Measurements from ENCODE around the gene TCF4.

TCF4 gene

DNA sequence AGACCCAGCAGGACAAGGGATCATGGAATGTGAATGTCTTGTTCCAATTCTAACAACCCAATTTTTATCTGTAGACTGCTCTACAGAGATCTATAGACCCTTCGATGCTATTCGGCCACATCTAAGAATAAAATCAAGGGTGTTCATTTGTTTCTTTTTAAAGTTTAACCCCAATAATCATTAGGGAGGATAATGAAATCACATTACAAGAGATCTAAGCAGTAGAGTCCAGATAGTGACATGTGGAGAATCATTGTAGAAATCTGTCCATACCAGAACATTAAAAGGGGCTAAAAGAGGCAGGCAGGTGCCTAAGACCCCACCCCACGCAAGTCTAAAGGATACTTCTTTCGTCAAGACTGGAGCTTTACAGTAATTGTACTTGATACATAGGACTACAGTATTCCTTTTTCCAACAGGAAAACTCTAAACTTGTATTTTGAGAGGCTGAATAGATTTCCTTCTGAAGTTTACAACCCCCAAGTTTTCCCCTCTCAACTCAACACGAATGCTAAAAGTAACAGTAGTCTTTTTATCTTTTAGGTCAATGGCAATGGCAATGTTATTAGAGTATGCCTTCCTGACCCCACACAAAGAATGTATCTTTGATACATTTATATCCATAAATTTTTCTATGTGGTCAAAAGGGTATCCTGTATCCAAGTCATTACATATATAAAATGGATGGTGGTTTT, 183.7 kb downstream of the TCF4 start:
- no peak for DNase-seq

DNA sequence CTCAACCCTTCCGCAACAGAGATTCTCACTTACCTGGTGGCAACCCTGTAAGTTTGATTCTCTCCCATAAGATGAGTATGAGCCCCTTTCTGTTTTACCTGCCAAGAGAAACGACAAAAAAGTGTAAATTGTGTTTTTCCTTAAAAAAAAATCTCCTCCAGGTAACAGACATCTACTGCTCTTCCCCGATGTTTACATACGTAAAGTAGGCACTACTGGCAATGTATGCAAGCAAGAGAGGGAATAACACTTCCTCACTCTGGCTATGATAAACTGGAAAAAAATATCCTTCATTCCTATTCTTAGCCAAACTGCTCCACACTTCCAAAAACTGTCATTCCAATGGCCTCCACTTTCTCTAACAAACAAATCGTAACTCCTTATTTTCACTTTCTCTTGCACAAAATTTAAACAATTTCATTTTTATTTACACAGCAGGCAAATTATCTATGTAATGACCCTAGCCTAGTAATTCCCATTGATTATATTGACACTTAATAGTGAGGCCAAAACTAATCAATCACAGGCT, 184.5 kb downstream of the TCF4 start:
- no peak for DNase-seq

DNA sequence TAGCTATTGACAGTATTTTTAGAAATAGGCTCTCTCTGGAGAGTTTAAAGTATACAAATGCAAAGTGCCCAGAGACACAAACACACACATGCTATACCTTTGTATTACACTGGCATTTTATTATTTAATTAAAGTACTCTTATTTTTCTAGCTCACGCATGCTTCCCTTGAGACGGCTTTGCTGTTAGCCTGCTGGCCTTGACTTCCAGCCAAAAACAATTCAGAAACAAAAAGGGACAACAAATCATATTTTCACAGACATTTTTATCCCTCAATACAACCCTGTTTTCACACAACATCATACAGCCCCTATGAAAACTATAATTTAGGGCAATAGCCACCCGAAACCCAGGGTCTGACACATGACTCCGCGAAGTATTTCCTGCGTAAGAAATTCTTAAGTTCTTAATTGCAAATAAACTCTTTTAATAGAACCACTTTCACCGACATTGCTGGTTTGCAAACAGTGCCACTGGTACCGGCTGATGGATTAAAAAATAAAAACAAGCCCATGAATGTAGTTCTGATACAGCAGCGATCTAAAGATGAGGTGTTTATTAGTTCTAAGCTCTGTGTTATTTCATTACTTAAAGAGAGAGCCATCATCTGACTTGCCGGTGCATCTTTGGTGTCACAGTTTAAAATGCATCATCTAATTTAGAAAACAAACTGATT, 185.1 kb downstream of the TCF4 start:
- DNase-seq = no peak

DNA sequence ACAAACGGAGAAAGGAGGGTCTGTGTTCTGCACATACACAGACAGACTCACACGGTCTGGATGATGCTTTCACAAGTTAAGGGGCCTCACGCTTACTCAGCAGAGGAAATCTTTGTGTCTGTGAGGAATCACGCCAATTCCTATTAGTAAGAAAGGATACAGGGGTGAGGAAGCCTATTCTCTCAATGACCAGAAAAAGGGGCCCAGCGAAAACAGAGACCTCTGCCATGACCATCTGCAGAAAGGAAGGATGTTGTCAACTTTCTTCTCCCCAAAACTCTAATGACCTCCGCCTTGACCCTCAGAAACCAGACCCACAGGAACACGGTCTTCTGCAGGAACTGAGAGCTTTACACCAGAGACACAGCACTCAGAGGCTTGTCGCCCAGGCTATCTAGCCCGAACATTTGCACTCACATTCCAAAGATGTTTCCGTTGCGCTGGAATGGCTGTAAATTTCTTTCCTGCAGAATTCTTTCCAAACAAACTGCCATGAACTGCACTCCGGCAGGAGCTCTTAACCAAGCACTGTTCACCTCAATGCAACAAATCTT, 186.3 kb downstream of the TCF4 start:
- no peak for DNase-seq

DNA sequence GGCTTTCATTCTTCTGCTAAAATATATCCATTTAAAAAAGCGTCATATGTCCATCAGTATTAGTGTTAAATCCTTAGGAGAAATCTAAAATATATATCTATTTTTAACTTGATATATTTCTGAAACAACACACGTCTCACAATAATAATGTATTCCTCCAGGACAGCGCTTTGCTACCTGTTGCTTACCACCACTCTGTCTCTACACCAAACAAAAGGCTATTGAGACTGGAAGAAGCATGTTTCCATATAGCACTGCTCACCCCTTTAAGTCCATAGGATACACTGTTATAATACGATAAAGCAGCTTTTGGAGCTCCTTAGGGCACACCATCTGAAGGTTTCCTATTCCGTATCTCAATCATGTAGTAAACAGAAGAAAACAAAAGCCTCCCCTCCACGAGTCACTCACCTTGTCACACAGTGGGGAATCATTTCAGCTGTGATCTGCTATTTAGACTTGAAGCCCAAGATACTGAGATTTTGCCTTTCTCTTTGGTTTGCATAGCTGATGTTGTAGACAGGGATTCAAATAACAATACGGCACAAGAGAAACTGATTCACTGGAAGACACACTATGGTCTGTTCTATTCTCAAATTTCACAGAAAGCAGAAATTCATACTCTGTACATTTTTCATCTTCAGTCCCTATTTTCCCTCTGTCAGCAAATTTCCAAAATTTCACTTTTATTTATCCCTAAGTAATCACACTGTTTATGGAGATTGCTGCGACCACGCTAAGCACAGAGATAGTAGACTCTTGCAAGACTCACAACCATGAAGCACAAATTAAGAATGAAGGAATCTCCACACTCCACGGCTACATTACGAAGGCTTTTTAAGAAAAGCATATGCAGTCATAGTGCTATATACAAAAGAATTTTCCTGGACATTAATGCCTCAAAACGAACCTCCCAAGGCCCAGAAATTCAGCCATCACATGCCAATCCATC, 187.1 kb downstream of the TCF4 start:
- no peak for DNase-seq

DNA sequence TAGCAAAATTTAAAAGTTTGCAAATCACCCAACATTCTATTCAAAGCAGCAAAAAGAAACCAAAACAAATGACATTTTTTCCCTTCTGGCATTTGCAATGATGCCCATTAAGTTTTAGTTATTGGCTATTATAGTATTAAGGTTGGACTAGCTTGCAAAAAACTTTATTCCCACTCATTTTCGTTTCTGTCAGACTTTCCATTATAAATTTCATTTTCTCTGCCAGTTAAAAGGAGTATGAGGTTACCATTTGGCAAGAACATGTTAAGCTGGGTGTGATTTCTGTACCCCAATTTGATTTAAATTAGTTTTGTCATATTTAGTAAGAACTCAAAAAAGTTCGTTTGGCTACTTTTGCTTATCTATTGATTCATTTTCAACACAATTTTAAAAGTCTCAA, 187.9 kb downstream of the TCF4 start:
- DNase-seq = no peak

DNA sequence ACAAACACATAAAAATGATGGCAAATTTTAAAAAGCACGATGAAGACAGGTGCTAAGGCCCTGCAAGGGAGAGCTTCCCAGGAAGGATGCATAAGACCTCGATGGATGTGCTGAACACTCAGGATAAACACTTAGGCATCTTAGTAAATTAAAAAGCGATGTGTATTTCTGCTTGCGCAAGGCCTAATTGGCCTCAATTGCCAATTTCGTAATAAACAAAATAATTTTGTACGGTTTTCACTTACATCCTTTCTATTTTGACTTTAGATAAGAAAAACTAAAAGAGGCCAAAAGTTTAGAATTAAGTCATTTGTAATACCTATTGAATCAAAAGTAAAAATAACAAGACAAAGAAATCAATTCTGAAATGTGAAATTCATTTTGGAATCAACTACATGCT, 189.1 kb downstream of the TCF4 start:
- no peak for DNase-seq

DNA sequence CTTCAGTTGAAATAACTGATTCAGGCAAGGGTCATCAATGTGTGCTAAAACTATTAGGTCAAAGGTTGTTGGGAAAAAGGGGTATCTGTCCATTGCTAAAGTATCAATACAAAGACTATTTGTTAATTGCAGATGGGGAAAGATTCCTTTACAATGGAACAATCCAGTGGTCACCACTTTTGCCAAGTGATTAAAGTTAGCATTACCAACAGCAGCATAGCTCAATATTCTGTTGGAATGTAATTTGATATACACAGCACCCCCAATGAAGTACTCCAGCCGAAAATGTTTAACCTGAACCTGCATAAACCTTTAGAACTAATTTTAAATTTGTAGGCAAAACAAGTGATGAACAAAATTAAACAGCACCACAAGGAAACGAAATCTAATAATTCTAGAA, 191.0 kb downstream of the TCF4 start:
- no peak for DNase-seq

DNA sequence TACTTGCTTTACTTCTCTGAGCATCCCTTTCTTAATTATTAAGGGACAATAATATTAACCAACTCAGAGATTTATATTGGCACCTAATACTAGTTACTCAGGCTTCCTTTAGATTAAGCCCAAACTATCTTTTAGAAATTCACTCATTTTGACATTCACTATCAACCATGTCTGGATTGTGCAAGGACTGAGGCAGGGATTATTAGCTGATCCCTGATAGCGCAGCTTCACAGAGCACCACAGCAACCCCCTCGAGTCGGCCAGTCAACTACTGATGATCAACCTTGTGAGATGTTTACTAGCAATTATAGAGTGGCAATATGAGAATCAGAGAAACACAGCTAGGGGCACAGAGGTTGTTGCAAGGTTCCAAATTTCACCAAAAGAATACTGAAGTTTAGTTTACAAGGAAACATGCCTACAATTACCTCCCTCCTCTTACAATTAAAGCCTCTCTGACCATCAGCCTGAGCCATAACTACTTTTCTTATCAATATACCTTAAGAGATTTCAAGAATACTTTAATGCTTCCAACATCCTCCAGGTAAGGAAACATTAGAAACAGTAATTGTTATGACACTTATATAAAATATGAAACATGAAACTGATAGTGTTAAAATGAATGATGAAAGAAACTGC, 191.6 kb downstream of the TCF4 start:
- no peak for DNase-seq

DNA sequence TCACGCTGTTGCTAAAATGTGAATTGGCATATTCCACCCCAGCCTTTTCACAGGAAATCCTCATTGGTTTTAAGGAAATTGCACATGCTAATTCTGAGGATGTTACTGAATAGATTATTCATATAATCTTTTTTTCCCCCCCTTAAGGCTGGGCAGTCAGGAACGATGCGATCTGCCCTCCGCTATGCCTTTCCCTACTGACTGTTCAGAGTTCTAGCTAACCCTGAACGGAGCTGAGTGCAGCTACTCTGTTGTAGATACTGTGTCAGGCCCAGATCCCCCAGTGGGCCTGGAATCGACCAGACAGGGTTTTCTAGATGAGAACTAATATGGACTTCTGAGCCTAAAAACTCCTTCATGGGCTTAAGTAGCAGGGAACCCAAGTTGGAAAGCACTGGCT, 192.2 kb downstream of the TCF4 start:
- no peak for DNase-seq

DNA sequence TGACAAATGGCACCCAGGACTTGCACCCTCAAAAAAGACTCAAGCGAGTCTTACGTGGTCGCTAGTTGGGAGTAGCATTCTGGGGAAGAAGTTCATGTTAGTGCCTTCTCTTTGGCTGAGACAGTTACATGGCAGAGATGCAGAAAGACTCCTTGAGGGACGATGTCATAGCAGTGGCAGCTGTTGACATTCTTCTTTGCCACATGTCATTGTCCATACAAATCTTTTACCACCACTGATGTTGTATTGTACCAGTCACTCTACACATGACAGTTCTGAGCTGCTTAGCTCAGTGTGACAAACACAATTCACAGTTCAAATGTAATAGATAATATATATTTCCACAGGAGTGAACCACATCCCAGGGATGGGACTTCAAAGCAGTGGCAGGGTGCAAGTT, 197.1 kb downstream of the TCF4 start:
- DNase-seq = no peak

DNA sequence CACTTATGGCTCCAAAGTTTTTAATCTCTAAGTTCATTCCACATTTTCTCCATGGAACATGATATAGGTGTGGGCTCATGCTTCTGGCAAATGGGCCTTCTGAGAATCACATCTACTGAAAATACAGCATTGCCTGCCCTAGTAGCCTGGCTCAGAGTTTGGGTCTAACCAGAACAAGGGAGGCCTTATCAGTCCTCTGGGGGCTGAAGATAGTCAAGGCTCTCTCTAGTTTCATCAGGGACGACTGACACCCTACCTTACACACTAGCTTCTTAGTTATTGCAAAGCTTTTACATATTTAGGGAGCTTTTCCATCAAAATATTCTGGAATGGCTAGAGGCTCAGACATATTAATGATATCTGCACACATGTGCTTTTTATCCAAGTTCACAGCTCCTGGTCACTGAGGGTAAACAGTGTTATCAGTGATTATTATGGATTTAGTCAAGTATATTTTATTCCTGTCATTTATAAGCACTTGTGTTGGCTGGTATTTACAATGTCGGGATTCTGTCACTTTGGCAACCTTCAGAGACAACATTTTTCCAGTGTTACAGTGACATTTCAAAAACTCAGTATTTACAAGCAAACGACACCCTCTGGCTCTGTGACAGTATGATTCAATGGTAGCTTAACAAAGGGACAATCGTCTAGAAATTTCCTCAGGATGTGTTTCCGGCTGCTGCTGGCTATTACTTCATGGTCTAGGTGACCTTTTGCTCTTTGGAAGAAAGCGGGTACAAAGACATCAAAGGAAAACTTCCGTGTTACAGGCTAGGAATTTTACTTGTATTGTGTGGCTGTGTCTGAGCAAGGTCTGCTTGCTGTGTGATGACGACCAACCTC, 200.6 kb downstream of the TCF4 start:
- no peak for DNase-seq

DNA sequence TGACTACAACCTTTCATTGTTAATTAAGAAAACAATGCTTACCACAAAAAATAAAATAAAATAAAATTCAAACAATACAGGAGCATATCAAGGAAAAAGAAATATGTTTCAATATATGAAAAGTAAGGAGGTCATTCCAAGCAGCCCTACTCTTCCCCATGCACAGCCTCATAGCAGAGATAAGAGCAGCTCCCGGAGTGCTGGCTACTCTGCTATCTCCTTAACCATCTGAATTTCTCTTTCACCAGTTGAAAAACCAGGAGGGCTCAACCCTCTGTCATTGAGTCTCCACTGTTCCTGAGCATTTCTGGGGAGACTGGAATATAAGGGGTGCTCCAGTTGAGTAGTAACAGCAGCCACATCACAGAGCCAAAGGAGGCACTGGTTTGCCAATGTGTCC, 201.4 kb downstream of the TCF4 start:
- no peak for DNase-seq

DNA sequence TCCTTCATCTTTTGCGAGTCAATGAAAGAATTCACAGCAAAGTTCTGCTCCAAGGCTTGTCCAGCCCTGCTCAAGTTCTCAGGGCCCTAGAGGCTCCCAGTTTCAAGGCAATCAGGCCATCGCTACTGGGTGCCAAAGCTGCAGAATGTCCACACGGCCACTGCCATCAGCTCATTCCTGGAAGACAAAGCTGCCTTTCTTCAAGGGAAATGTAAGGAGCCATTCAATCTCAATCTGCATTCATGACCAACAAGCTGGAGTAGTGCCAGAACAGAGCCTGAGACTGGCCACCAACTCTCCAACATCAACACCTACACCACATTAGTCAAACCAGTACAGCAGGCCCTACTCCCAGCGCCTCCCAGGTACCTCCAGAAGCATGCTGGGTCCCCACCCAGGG, 202.2 kb downstream of the TCF4 start:
- no peak for DNase-seq

DNA sequence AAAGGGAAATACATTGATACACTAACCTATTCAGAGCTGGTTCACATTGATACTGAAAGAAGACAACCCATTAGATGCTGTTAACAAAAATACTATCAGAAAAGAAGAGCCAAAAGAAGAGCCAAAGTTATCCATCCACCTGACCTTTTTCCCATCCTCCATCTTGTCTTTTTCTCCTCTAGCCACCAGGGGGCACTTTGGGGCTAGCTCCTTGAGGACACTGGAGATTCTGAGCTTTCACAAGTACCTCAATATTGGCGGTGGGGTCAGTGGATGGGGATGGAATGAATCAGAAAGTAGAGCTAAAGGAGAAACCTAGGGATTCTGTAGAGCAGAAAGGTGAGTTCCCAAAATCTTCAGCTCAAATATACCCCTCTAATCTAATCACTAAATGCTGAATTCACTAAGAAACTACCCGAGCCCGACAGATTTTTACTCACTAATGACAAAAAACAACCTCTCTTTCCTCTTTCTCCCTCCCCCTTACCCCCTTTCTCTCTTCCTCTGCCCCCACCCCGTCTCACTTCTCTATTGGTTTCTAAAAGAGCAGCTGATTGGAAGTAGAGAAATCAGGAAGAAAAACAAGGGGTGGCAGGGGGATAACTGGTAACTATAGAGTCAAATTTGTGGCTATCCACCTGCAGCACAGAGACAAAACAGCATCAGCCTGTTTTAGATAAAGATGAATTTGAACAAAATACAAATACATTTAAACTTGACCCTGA, 203.3 kb downstream of the TCF4 start:
- DNase-seq = peak; percentile 12

DNA sequence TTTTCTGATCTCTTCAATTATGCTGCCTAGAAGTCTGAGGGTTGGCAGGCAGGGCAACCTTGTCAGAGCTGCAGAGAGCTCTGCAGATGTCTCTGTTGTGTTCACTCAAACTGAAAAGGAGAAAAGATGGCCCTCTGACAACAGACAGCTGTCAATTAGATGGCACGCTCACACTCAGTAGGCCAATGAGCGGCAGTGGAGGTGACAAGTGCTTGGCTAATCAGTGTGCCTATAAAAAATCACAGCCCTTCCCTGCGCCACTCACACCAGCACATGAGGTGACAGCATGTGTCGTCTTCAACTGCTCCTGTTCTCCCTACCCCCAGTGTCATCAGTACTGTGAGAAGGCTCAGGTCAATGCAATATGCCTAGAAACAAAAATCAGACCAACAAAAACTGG, 203.9 kb downstream of the TCF4 start:
- no peak for DNase-seq

DNA sequence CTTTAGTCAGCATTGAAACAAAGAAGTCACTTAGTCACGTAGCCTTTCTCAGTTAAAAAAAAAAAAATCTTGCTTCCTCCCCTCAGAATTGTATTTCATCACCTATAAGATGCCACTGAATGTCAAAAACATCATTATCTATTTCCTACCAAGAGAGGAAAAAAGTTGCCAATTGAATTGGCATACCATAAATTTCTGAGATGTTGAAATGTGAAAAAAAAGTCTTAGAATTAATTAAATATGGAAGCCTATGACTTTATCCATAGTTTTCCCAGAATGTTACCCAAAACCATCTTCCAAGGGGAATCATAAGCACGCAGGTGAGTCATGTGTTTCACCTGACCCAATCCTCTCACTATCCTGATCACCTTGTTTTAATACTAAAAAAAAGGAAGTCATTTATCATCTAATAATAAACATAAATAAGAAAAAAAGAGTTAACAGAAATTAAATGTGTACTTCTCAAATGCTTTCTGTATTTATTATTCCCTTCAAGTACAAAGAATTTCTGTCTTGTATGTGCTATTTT, 205.7 kb downstream of the TCF4 start:
- no peak for DNase-seq

DNA sequence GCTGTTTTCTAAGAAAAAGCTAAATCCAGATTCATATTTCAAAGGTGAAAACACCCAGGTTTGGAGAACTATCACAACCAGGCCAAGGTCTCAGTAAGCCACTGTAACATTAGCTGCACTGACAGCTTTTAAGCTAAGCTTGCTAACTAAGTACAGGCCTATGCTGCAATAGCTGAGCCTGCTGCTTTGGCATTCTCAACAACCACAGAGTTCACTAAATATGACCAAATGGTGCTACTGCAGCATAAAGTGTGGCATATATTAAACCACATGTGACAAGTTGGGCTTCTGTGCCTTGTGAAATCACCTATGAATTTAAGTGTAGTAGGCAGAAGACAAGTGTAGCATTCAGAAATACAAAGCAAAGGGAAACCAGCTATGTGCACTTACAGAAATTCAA, 206.7 kb downstream of the TCF4 start:
- no peak for DNase-seq

DNA sequence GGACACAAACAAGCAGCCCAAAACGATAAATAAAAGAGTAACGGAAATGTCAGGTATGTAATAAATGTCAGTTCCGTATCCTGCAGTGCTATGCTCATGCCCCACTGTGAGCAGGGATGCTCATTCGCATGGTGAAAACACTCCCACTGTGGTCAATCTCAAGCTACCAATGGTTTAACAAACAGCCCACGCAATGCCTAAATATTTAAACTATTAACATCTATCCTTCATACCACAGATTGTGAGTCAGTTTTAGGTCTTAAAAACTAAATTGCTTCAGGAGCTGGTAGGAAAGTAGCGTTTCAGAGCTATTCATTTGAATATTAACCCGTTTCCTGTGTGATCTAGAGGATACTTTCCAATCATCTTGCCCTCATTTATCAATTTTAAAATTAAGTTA, 207.4 kb downstream of the TCF4 start:
- DNase-seq = no peak

DNA sequence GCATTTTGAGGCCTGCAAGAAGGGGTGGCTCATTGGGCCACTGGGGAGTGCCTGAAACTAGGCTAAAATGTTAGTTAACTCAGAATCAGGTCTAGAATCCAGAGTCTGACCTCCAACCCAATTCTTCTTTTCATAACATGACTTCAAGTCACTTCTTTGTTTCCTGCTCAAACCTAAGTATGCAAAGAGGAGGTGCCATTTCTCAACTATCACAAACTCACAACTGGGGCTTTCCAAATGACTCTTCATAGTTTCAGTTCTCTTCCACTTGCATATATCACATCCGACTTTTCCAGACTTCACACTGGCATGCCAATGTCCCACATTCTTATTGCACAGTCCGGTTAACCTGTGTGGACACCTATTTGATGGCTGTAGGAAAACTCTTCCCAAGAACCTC, 211.6 kb downstream of the TCF4 start:
- DNase-seq = no peak

DNA sequence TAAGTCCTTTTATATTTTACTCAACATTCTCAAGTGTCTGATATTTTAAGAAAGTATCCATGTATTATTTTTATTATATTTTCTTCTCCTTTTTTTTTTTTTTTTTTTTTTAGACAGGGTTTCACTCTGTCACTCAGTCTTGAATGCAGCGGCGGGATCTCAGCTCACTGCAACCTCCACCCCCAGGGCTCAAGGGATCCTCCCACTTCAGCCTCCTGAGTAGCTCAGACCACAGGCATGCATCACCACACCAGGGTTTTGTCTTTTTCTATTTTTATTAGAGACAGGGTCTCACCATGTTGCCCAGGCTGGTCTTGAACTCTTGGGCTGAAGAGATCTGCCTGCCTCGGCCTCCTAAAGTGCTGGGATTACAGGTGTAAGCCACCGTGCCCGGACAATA, 212.1 kb downstream of the TCF4 start:
- DNase-seq = no peak

Measured in NCI-H748 treated with DMSO at 0.1 percent for 48 hours (cell line).